NCI-H2081 treated with DMSO at 0.1 percent for 48 hours (cell line): ENCODE data around the gene MAEA.
"Not testable (repeated sequence)": the region's sequence is repeated elsewhere in the genome, so short reads cannot be mapped to it uniquely, and the experiment has no call there.

Experiments used
- DNase-seq: peaks from one replicate; lab custom pipeline; 2025; lab: John Stamatoyannopoulos, UW

MAEA gene

GRCh38 chr4:1367230-1367935, 77.7 kb downstream of the MAEA start:
- DNase-seq = no peak

- no peak for DNase-seq
Measured at GRCh38 chr4:1367936-1368289, 78.2 kb downstream of the MAEA start.

- no peak for DNase-seq
Measured at GRCh38 chr4:1368421-1369090, 78.9 kb downstream of the MAEA start.

GRCh38 chr4:1369091-1369450, 79.4 kb downstream of the MAEA start:
- DNase-seq = no peak

GRCh38 chr4:1369479-1370079, 79.9 kb downstream of the MAEA start:
- DNase-seq = no peak

- no peak for DNase-seq
Measured at GRCh38 chr4:1370321-1371124, 80.8 kb downstream of the MAEA start.

- DNase-seq = no peak
Measured at GRCh38 chr4:1371176-1372165, 81.8 kb downstream of the MAEA start.

GRCh38 chr4:1372576-1372975, 82.9 kb downstream of the MAEA start:
- DNase-seq = not testable (repeated sequence)

- DNase-seq = no peak
Measured at GRCh38 chr4:1373892-1374705, 84.4 kb downstream of the MAEA start.

GRCh38 chr4:1374706-1375045, 85.0 kb downstream of the MAEA start:
- DNase-seq = no peak

- no peak for DNase-seq
Measured at GRCh38 chr4:1375051-1375721, 85.5 kb downstream of the MAEA start.

GRCh38 chr4:1375761-1376322, 86.2 kb downstream of the MAEA start:
- DNase-seq = no peak

GRCh38 chr4:1376391-1376840, 86.7 kb downstream of the MAEA start:
- DNase-seq = no peak

- no peak for DNase-seq
Measured at GRCh38 chr4:1376841-1377605, 87.3 kb downstream of the MAEA start.

GRCh38 chr4:1377606-1378261, 88.0 kb downstream of the MAEA start:
- DNase-seq = no peak

GRCh38 chr4:1378559-1379231, 89.0 kb downstream of the MAEA start:
- DNase-seq = no peak

GRCh38 chr4:1379351-1379781, 89.7 kb downstream of the MAEA start:
- DNase-seq = no peak
